ENCODE data around the gene LPCAT2. TPM values are rescaled to one million over a fixed set of nuclear protein-coding genes. Genes with fewer than 3 reads are reported as not detected.

LPCAT2 gene
- total RNA-seq, 1 experiment from 2014 or later, result 7.1 TPM

- no peaks in the 10 kb centered on the region for H3K27me3 Mint-ChIP-seq (ENCODE audit: low read depth)
- TF ChIP-seq, protein P1, sequence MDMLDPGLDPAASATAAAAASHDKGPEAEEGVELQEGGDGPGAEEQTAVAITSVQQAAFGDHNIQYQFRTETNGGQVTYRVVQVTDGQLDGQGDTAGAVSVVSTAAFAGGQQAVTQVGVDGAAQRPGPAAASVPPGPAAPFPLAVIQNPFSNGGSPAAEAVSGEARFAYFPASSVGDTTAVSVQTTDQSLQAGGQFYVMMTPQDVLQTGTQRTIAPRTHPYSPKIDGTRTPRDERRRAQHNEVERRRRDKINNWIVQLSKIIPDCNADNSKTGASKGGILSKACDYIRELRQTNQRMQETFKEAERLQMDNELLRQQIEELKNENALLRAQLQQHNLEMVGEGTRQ (CRISPR knock-in tag; IDR thresholded peaks at IDR 0.05), result no peak
- no peak for TF ChIP-seq CDX4 (CRISPR knock-in tag; IDR thresholded peaks at IDR 0.05; ENCODE audit: borderline replicate concordance)
- H3K36me3 Mint-ChIP-seq, result peaks cover 5% of the 10 kb centered on the region; the same call in 1 of the 2 replicates
- H3K27ac Mint-ChIP-seq, result no peak overlapping the region
- H3K4me3 Mint-ChIP-seq, result no peak overlapping the region
- ATAC-seq, result no peak
- ChIA-PET POLR2A (no interaction called here), CTCF (no interaction called here)
- DNase-seq (ENCODE audit: low spot score), result no peak
- H3K9me3 Mint-ChIP-seq, result no peaks in the 10 kb centered on the region
- H3K4me1 Mint-ChIP-seq, result no peaks in the 10 kb centered on the region
These were observed 43.7 kb downstream of the LPCAT2 start for GRCh38 chr16:55552621-55553020.

DNA sequence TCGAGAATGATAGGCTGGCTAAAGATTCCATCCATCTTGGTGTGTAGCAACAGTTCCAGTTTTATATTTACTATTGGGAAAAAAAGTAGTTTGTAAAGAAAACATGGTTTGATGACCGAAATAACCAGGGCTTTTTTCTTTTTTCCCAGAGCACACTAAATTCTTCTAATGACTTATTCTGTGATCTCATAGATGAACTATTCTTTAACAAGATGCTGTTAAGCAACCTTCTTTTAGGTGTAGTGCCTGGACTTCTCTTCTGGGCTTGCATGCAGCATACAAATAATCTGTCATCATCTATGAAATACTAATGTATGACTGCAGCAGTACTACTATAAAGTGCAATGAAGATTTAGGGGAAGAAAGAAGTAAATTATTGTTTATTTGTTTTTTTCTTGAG, 46.6 kb downstream of the LPCAT2 start:
- H3K9me3 Mint-ChIP-seq, result no peaks in the 10 kb centered on the region
- H3K36me3 Mint-ChIP-seq, result peaks cover 5% of the 10 kb centered on the region; the same call in 1 of the 2 replicates
- DNase-seq (ENCODE audit: low spot score), result no peak
- ChIA-PET POLR2A (no interaction called here), CTCF (no interaction called here)
- no peak for TF ChIP-seq JAZF1 (CRISPR knock-in tag; IDR thresholded peaks at IDR 0.05)
- TF ChIP-seq E2F1 (CRISPR knock-in tag; IDR thresholded peaks at IDR 0.05), result no peak
- no peak for TF ChIP-seq NR1H2 (CRISPR knock-in tag; IDR thresholded peaks at IDR 0.05)
- TF ChIP-seq ETV6 (CRISPR knock-in tag; IDR thresholded peaks at IDR 0.05), result no peak
- no peak for TF ChIP-seq NR3C1 (CRISPR knock-in tag; conservative IDR thresholded peaks at IDR 0.05; ENCODE audit: low read depth)
- TF ChIP-seq, protein P2, sequence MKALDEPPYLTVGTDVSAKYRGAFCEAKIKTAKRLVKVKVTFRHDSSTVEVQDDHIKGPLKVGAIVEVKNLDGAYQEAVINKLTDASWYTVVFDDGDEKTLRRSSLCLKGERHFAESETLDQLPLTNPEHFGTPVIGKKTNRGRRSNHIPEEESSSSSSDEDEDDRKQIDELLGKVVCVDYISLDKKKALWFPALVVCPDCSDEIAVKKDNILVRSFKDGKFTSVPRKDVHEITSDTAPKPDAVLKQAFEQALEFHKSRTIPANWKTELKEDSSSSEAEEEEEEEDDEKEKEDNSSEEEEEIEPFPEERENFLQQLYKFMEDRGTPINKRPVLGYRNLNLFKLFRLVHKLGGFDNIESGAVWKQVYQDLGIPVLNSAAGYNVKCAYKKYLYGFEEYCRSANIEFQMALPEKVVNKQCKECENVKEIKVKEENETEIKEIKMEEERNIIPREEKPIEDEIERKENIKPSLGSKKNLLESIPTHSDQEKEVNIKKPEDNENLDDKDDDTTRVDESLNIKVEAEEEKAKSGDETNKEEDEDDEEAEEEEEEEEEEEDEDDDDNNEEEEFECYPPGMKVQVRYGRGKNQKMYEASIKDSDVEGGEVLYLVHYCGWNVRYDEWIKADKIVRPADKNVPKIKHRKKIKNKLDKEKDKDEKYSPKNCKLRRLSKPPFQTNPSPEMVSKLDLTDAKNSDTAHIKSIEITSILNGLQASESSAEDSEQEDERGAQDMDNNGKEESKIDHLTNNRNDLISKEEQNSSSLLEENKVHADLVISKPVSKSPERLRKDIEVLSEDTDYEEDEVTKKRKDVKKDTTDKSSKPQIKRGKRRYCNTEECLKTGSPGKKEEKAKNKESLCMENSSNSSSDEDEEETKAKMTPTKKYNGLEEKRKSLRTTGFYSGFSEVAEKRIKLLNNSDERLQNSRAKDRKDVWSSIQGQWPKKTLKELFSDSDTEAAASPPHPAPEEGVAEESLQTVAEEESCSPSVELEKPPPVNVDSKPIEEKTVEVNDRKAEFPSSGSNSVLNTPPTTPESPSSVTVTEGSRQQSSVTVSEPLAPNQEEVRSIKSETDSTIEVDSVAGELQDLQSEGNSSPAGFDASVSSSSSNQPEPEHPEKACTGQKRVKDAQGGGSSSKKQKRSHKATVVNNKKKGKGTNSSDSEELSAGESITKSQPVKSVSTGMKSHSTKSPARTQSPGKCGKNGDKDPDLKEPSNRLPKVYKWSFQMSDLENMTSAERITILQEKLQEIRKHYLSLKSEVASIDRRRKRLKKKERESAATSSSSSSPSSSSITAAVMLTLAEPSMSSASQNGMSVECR (CRISPR knock-in tag; IDR thresholded peaks at IDR 0.05; ENCODE audit: borderline replicate concordance), result no peak
- TF ChIP-seq, protein P3, sequence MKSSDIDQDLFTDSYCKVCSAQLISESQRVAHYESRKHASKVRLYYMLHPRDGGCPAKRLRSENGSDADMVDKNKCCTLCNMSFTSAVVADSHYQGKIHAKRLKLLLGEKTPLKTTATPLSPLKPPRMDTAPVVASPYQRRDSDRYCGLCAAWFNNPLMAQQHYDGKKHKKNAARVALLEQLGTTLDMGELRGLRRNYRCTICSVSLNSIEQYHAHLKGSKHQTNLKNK (CRISPR knock-in tag; IDR thresholded peaks at IDR 0.05), result no peak
- TF ChIP-seq MXD4 (CRISPR knock-in tag; IDR thresholded peaks at IDR 0.05; ENCODE audit: borderline replicate concordance), result no peak
- H3K27ac Mint-ChIP-seq, result no peak overlapping the region
- ATAC-seq, result no peak
- no peaks in the 10 kb centered on the region for H3K27me3 Mint-ChIP-seq (ENCODE audit: low read depth)
- no peaks in the 10 kb centered on the region for H3K4me1 Mint-ChIP-seq
- no peak overlapping the region for H3K4me3 Mint-ChIP-seq

DNA sequence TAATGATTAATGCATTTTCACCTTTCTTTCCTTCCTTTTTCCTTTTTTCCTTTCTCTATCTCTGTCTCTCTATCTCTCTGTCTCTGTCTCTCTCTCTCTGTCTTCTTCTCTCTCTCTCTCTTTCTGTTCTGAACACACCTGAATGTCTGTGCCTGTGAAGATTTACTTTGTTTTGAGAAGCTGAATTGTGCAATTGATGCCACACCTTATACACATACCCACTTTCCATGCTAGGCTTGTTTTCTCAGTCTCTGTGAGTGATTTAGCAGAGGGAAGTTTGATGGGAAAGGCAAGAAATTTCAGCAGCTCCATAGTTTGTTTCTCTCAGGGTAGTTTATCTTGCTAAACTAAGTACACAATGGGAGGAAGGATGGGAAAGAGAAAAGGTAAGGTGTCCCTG, 48.3 kb downstream of the LPCAT2 start:
- no peak for ATAC-seq
- ChIA-PET POLR2A (interaction anchor here (0.7 kb wide), 1 partner anchor 8 kb away, joined by 3 read pairs; no protein-coding TSS in a partner anchor), CTCF (no interaction called here)
- Mint-ChIP-seq H3K36me3 (peaks cover 5% of the 10 kb centered on the region; the same call in 1 of the 2 replicates), H3K27me3 (ENCODE audit: low read depth) (no peaks in the 10 kb centered on the region), H3K4me3 (no peak overlapping the region), H3K9me3 (no peaks in the 10 kb centered on the region), H3K27ac (no peak overlapping the region; the same call in 1 of the 2 replicates), H3K4me1 (no peaks in the 10 kb centered on the region)
- no peak for DNase-seq (ENCODE audit: low spot score)
- TF ChIP-seq, protein P4, sequence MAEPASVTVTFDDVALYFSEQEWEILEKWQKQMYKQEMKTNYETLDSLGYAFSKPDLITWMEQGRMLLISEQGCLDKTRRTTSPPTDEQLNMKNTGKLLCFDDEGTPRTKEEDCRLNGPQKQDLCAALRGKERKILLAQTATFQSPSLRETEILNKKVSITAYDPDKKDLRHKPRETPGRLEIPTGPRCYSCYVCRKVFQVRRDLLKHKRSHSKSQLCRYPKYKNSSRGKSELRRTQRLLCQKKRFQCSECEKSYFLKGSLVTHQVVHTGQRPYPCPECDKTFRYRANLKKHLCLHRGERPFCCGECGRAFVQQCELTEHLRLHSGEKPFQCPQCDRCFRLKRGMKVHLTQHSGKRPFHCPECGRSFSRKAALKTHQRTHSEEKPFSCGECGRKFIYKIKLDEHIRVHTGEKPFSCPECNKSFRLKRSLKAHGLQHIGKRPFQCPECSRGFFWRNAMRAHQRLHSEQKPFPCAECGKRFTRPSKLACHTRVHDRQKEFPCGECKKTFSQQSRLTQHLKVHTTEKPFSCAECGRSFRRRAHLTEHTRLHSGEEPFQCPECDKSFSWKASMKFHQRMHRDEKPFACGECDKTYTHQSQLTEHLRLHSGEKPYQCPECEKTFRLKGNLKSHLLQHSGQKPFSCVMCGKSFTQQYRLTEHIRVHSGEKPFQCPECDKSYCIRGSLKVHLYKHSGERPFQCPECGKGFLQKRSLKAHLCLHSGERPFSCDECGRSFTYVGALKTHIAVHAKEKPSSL (CRISPR knock-in tag; conservative IDR thresholded peaks at IDR 0.05), result no peak
- TF ChIP-seq JAZF1 (CRISPR knock-in tag; IDR thresholded peaks at IDR 0.05) (no peak), ELF4 (CRISPR knock-in tag; IDR thresholded peaks at IDR 0.05; ENCODE audit: low read depth) (no peak), SP1 (CRISPR knock-in tag; conservative IDR thresholded peaks at IDR 0.05) (no peak), CBFB (CRISPR knock-in tag; IDR thresholded peaks at IDR 0.05; ENCODE audit: low read depth) (no peak), RORB (CRISPR knock-in tag; IDR thresholded peaks at IDR 0.05) (no peak), ZBTB43 (CRISPR knock-in tag; IDR thresholded peaks at IDR 0.05) (no peak)
- TF ChIP-seq, protein P5, sequence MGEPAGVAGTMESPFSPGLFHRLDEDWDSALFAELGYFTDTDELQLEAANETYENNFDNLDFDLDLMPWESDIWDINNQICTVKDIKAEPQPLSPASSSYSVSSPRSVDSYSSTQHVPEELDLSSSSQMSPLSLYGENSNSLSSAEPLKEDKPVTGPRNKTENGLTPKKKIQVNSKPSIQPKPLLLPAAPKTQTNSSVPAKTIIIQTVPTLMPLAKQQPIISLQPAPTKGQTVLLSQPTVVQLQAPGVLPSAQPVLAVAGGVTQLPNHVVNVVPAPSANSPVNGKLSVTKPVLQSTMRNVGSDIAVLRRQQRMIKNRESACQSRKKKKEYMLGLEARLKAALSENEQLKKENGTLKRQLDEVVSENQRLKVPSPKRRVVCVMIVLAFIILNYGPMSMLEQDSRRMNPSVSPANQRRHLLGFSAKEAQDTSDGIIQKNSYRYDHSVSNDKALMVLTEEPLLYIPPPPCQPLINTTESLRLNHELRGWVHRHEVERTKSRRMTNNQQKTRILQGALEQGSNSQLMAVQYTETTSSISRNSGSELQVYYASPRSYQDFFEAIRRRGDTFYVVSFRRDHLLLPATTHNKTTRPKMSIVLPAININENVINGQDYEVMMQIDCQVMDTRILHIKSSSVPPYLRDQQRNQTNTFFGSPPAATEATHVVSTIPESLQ (CRISPR knock-in tag; IDR thresholded peaks at IDR 0.05), result no peak
- TF ChIP-seq, protein P1 (CRISPR knock-in tag; IDR thresholded peaks at IDR 0.05), result no peak
